IMR-90 (cell line): Measurements from ENCODE around the gene C17orf107. TPM values are rescaled to one million over a fixed set of nuclear protein-coding genes. Genes with fewer than 3 reads are reported as not detected.

Source experiments
- ATAC-seq: fragments of 200-7000 bp; cut with Tn5 transposase; 2 replicates; pipeline ENCODE4 v1.9.1; 2020; ENCODE audit warnings: low read depth, mild to moderate bottlenecking, moderate library complexity
- BruUV-seq: library from RNA; stranded (reverse); fragments of 400-500 nt; replicated peaks from 2 replicates; lab custom pipeline; 2021; lab: Mats Ljungman, UMichigan
- CTCF ChIA-PET: fragments of 300-600 bp; formaldehyde crosslinking; extraction: SDS; loops from one replicate; lab custom pipeline; 2021; ENCODE audit warnings: antibody characterized with exemption; lab: Yijun Ruan, JAX
- POLR2A ChIA-PET: fragments of 300-600 bp; sonication (Branson Sonifier 250); formaldehyde crosslinking; loops from one replicate; lab custom pipeline; 2022; ENCODE audit warnings: antibody characterized with exemption; ENCODE audit not compliant: unreplicated experiment; lab: Charles Lee
- DNase-seq: peaks from one replicate; pipeline ENCODE4 v3.0.0; 2013
- H2AFZ ChIP-seq: replicated peaks from 2 replicates; pipeline ENCODE3; 2013; ENCODE audit warnings: low read length, mild to moderate bottlenecking; ENCODE audit not compliant: poor library complexity
- H2AK5ac ChIP-seq: 2 replicates; pipeline ENCODE4 v1.6.1; 2013; ENCODE audit warnings: low read depth, low read length, inconsistent platforms
- H2AK9ac ChIP-seq: replicated peaks from 2 replicates; pipeline ENCODE3; 2013; ENCODE audit warnings: mild to moderate bottlenecking, low read depth, low read length, moderate library complexity; ENCODE audit not compliant: poor library complexity
- H2BK120ac ChIP-seq: 2 replicates; pipeline ENCODE4 v1.6.1; 2013; ENCODE audit warnings: low read depth, low read length, inconsistent platforms
- H2BK15ac ChIP-seq: 3 replicates; pipeline ENCODE4 v1.6.1; 2013; ENCODE audit warnings: low read depth, low read length, inconsistent platforms
- H2BK20ac ChIP-seq: 2 replicates; pipeline ENCODE4 v1.6.1; 2013; ENCODE audit warnings: low read depth, mild to moderate bottlenecking, inconsistent platforms, low read length, moderate library complexity
- H2BK5ac ChIP-seq: 2 replicates; pipeline ENCODE4 v1.6.1; 2013; ENCODE audit warnings: mild to moderate bottlenecking, low read depth, low read length, inconsistent platforms; ENCODE audit not compliant: poor library complexity, severe bottlenecking
- H3K14ac ChIP-seq: replicated peaks from 2 replicates; pipeline ENCODE4 v1.6.1; 2013; ENCODE audit warnings: low read depth, low read length, inconsistent platforms
- H3K18ac ChIP-seq: 2 replicates; pipeline ENCODE4 v1.6.1; 2013; ENCODE audit warnings: low read depth, low read length, control low read depth
- H3K23ac ChIP-seq: 2 replicates; pipeline ENCODE4 v1.6.1; 2013; ENCODE audit warnings: low read depth, low read length, inconsistent platforms
- H3K27ac ChIP-seq: 2 replicates; pipeline ENCODE4 v1.5.1; 2013; ENCODE audit warnings: mild to moderate bottlenecking, control low read depth, low read length; ENCODE audit not compliant: insufficient read depth
- H3K27me3 ChIP-seq: 2 replicates; pipeline ENCODE4 v1.6.1; 2013; ENCODE audit warnings: low read length; ENCODE audit not compliant: control insufficient read depth, insufficient read depth
- H3K36me3 ChIP-seq: 2 replicates; pipeline ENCODE4 v1.6.1; 2013; ENCODE audit warnings: low read length, mixed read lengths; ENCODE audit not compliant: control insufficient read depth, insufficient read depth
- H3K4ac ChIP-seq: 2 replicates; pipeline ENCODE4 v1.6.1; 2013; ENCODE audit warnings: low read depth, low read length, inconsistent platforms
- H3K4me1 ChIP-seq: 2 replicates; pipeline ENCODE4 v1.6.1; 2013; ENCODE audit warnings: low read length, mixed read lengths; ENCODE audit not compliant: control insufficient read depth, insufficient read depth
- H3K4me2 ChIP-seq: 2 replicates; pipeline ENCODE4 v1.6.1; 2013; ENCODE audit warnings: low read depth, mild to moderate bottlenecking, control low read depth, low read length, moderate library complexity
- H3K4me3 ChIP-seq: 2 replicates; pipeline ENCODE4 v1.5.1; 2013; ENCODE audit warnings: low read depth, mild to moderate bottlenecking, control low read depth, low read length, moderate library complexity; ENCODE audit not compliant: insufficient read depth
- H3K56ac ChIP-seq: 2 replicates; pipeline ENCODE4 v1.6.1; 2013; ENCODE audit warnings: low read length, inconsistent platforms; ENCODE audit not compliant: insufficient read depth; ENCODE audit errors: extremely low read depth
- H3K79me1 ChIP-seq, 2 experiments: 2 replicates each; pipeline ENCODE4 v1.6.1; 2013; ENCODE audit warnings: low read length in 2 of 2, inconsistent platforms in 1 of 2, low read depth in 1 of 2
- H3K9ac ChIP-seq: 2 replicates; pipeline ENCODE4 v1.6.1; 2013; ENCODE audit warnings: low read depth, low read length, control low read depth
- H3K9me1 ChIP-seq: 2 replicates; pipeline ENCODE4 v1.6.1; 2013; ENCODE audit warnings: low read length, inconsistent platforms; ENCODE audit not compliant: insufficient read depth
- H3K9me3 ChIP-seq: 2 replicates; pipeline ENCODE4 v1.6.1; 2013; ENCODE audit warnings: low read length; ENCODE audit not compliant: control insufficient read depth, insufficient read depth
- H4K20me1 ChIP-seq: 2 replicates; pipeline ENCODE4 v1.6.1; 2013; ENCODE audit warnings: low read length, inconsistent platforms; ENCODE audit not compliant: insufficient read depth
- H4K5ac ChIP-seq: 2 replicates; pipeline ENCODE4 v1.6.1; 2013; ENCODE audit warnings: mild to moderate bottlenecking, low read depth, low read length, control low read depth
- H4K8ac ChIP-seq, 2 experiments: 2 replicates each; pipeline ENCODE4 v1.6.1; 2013; ENCODE audit warnings: low read depth in 2 of 2, low read length in 2 of 2, control low read depth in 1 of 2, inconsistent platforms in 1 of 2
- H4K91ac ChIP-seq: 2 replicates; pipeline ENCODE4 v1.6.1; 2013; ENCODE audit warnings: low read depth, low read length, inconsistent platforms; ENCODE audit not compliant: insufficient read depth
- CEBPB ChIP-seq: IDR thresholded peaks from 2 replicates; pipeline ENCODE4 v1.6.1; 2012; ENCODE audit warnings: low read depth, low read length, improper control_type of control experiment
- CHD1 ChIP-seq: IDR thresholded peaks from 2 replicates; pipeline ENCODE4 v1.6.1; 2012; ENCODE audit warnings: low read depth, low read length, improper control_type of control experiment
- MAZ ChIP-seq: IDR thresholded peaks from 2 replicates; pipeline ENCODE4 v1.6.1; 2012; ENCODE audit warnings: low read depth, mild to moderate bottlenecking, low read length, improper control_type of control experiment, moderate library complexity, borderline replicate concordance
- MXI1 ChIP-seq: IDR thresholded peaks from 2 replicates; pipeline ENCODE4 v1.6.1; 2012; ENCODE audit warnings: low read depth, mild to moderate bottlenecking, low read length, moderate library complexity, borderline replicate concordance
- NFE2L2 ChIP-seq: fragments of 150-350 bp; IDR thresholded peaks from 2 replicates; pipeline ENCODE4 v1.6.1; 2016; ENCODE audit warnings: low read depth, mild to moderate bottlenecking, low read length
- POLR2A ChIP-seq: IDR thresholded peaks from 2 replicates; pipeline ENCODE4 v1.6.1; 2012; ENCODE audit warnings: mild to moderate bottlenecking, low read depth, low read length
- RCOR1 ChIP-seq: IDR thresholded peaks from 2 replicates; pipeline ENCODE4 v1.6.1; 2012; ENCODE audit warnings: mild to moderate bottlenecking, low read length, improper control_type of control experiment; ENCODE audit not compliant: insufficient replicate concordance
- RFX5 ChIP-seq: IDR thresholded peaks from 2 replicates; pipeline ENCODE4 v1.8.0; 2012; ENCODE audit warnings: low read depth, mild to moderate bottlenecking, low read length, moderate library complexity
- WGBS, 2 experiments: methylation state at CpG; one replicate each; pipeline versions ENCODE4 v1.1.5 to v1.1.7; 2013; ENCODE audit warnings: missing lambda C conversion rate in 2 of 2; ENCODE audit not compliant: insufficient read length in 1 of 2; ENCODE audit errors: extremely low coverage in 2 of 2; 5-methylcytosine and 5-hydroxymethylcytosine counted together
- dilution Hi-C: fragments of 300-500 bp; cut with HindIII; formaldehyde crosslinking; loops from one replicate; pipeline ENCODE4 v1.14.3; 2018; ENCODE audit warnings: low sequenced_read_pairs; ENCODE audit not compliant: unreplicated experiment
- in situ Hi-C: fragments of 300-500 bp; cut with MboI; formaldehyde crosslinking; loops from 3 replicates; pipeline ENCODE4 v1.14.3; 2019; ENCODE audit warnings: low sequenced_read_pairs, inconsistent platforms, mixed read lengths
- intact Hi-C: fragments of 100-400 bp; cut with micrococcal nuclease; formaldehyde crosslinking; loops from 2 replicates; pipeline ENCODE4 v1.10.0; 2022
- polyA plus RNA-seq, 3 experiments: library from polyadenylated mRNA; depleted of rRNA; stranded (reverse); fragments of >200 nt; gene quantifications; 2 replicates each; pipeline ENCODE4 v1.2.3, GENCODE V29; 2012; ENCODE audit warnings: low replicate concordance in 1 of 3
- total RNA-seq: library from RNA; depleted of rRNA; stranded (reverse); fragments of >200 nt; gene quantifications from 2 replicates; pipeline ENCODE4 v1.2.3, GENCODE V29; 2012

Gene C17orf107
- total and polyA plus RNA-seq, 2 of the 4 experiments (the other 2 are of a cell fraction), result 0.54 to 0.82 TPM

DNA sequence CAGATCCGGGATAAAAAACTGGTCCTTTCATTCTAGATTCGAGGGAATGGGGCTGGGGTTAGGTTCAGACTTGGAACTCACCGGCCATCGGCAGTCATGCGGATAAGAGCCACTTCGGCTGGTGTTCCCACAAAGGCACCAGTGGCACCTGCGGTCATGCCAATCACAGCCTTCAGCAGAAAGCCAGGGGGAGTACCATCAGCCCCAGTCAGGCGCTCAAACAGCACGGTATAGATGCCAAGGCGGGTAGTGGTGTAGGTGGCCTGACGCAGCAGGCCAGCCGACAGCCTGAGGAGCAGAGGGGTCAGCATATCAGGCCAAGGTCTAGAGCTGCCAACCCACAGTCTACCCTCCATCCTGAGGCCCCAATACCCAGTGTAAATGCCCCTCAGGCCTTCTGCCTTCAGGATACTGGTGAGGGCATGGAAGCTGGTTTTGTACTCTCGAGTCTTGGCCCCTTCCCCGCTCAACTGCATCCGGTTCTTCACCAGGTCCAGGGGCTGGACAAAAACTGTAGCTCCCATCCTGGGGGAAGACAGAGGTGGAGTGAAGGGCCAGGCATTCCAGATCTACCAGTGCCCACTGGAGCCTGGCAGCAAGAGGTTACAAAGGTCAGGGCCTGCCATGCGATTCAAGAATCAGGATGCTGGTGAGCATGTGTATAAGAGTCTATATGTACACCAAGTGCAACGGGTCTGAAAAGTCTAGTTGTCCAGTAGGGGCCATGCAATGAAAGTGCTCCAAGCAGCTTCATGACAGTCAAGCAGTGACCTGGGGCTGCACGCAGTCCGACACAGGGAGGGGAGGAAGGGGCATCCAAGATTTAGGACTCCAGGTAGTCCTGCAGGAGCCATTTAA is 39.6 kb downstream of the C17orf107 start:
- Histone ChIP-seq H4K20me1 (peaks cover 27% of the 10 kb centered on the region; the same call in 1 of the 2 replicates), H3K14ac (peak overlapping the region; percentile 86), H3K27ac (peak overlapping the region; percentile 71), H3K9me1 (peaks cover 12% of the 10 kb centered on the region), H2BK120ac (no peak overlapping the region), H3K4me2 (peak overlapping the region; percentile 94), H4K8ac (peak overlapping the region; percentile 1 to 71; a peak in 2 of 4 replicates), H2BK20ac (no peak overlapping the region), H3K4me1 (peaks cover 14% of the 10 kb centered on the region), H2AK5ac (peak overlapping the region; percentile 81), H2AK9ac (peak overlapping the region; percentile 97), H3K79me1 (peaks cover 17 to 50% of the 10 kb centered on the region in 2 experiments; a peak in 3 of 4 replicates), H4K91ac (peak overlapping the region; percentile 51; the same call in 1 of the 2 replicates), H3K27me3 (no peaks in the 10 kb centered on the region), H3K56ac (peak overlapping the region; percentile 69), H3K36me3 (peaks cover 33% of the 10 kb centered on the region), H3K18ac (no peak overlapping the region), H3K9me3 (no peaks in the 10 kb centered on the region), H2BK15ac (no peak overlapping the region), H3K4me3 (peak overlapping the region; percentile 68), H2AFZ (peak overlapping the region; percentile 89), H3K9ac (peak overlapping the region; percentile 81), H3K4ac (peak overlapping the region; percentile 82), H4K5ac (no peak overlapping the region), H3K23ac (peak overlapping the region; percentile 99), H2BK5ac (peak overlapping the region; percentile 5)
- intact Hi-C loops, result no loop called here
- DNase-seq (no peak), ATAC-seq (no peak)
- dilution Hi-C loops, result no loop called here
- CTCF ChIA-PET, result interaction anchor here (0.5 to 1.6 kb wide), 3 partner anchors 28 to 524 kb away, joined by 3 read pairs; partner anchors contain the start of gene SPAG7
- in situ Hi-C loops, result no loop called here
- TF ChIP-seq RFX5, result no peak
- TF ChIP-seq MXI1, result no peak
- no peak for TF ChIP-seq RCOR1
- no peak for TF ChIP-seq NFE2L2
- TF ChIP-seq CEBPB, result no peak
- no peak for TF ChIP-seq MAZ
- no peak for TF ChIP-seq CHD1
- TF ChIP-seq POLR2A, result no peak
- 56% methylated on average over 8 of the region's 19 CpGs; no CpG with 5 or more reads in 1 of the 2 experiments for WGBS, 2 experiments
- POLR2A ChIA-PET, result interaction anchor here (2.0 kb wide), 1 partner anchor 27 kb away, joined by 14 read pairs; the partner anchor contains the start of gene SPAG7
- no TSS peak for BruUV-seq
